H1 (cell line): ENCODE measurements around the gene DISC1. TPM values are rescaled to one million over a fixed set of nuclear protein-coding genes. Genes with fewer than 3 reads are reported as not detected.

Experiments
- CTCF ChIA-PET: fragments of 300-600 bp; sonication (Branson Sonifier 250); formaldehyde crosslinking; loops from one replicate; lab custom pipeline; 2021; ENCODE audit not compliant: partially characterized antibody; lab: Charles Lee
- POLR2A ChIA-PET: fragments of 300-600 bp; sonication (Branson Sonifier 250); formaldehyde crosslinking; loops from one replicate; lab custom pipeline; 2021; ENCODE audit warnings: inconsistent platforms; ENCODE audit not compliant: partially characterized antibody; lab: Charles Lee
- DNase-seq, 2 experiments: peaks; one replicate each; pipeline versions ENCODE4 v3.0.0 to v3.0.0-alpha.2; 2010 to 2022; ENCODE audit warnings: low spot score in 2 of 2, low read depth in 1 of 2, mixed read lengths in 1 of 2
- FAIRE-seq: peaks from 2 replicates; lab custom pipeline; 2011; peaks lifted over from hg19 to GRCh38; lab: Jason Lieb, UNC
- H2AFZ ChIP-seq: 2 replicates; pipeline ENCODE4 v1.8.1; 2012; ENCODE audit warnings: low read length, inconsistent platforms
- H2AK5ac ChIP-seq: 2 replicates; pipeline ENCODE4 v1.6.1; 2013; ENCODE audit warnings: low read depth, low read length
- H2BK120ac ChIP-seq: replicated peaks from 2 replicates; pipeline ENCODE3; 2013; ENCODE audit warnings: low read depth, low read length, inconsistent platforms
- H2BK12ac ChIP-seq: 2 replicates; pipeline ENCODE4 v1.6.1; 2013; ENCODE audit warnings: low read depth, low read length
- H2BK15ac ChIP-seq: 2 replicates; pipeline ENCODE4 v1.6.1; 2013; ENCODE audit warnings: low read length
- H2BK20ac ChIP-seq: 2 replicates; pipeline ENCODE4 v1.6.1; 2013; ENCODE audit warnings: low read length
- H2BK5ac ChIP-seq: 2 replicates; pipeline ENCODE4 v1.6.1; 2013; ENCODE audit warnings: low read depth, low read length
- H3K14ac ChIP-seq: 2 replicates; pipeline ENCODE4 v1.6.1; 2013; ENCODE audit warnings: inconsistent platforms; ENCODE audit not compliant: insufficient read length
- H3K18ac ChIP-seq: 2 replicates; pipeline ENCODE4 v1.6.1; 2013; ENCODE audit warnings: low read length; ENCODE audit errors: extremely low read depth
- H3K23ac ChIP-seq: 2 replicates; pipeline ENCODE4 v1.6.1; 2013; ENCODE audit warnings: inconsistent platforms; ENCODE audit not compliant: insufficient read length
- H3K23me2 ChIP-seq: 2 replicates; pipeline ENCODE4 v1.6.1; 2013; ENCODE audit warnings: low read depth, low read length
- H3K27ac ChIP-seq: 2 replicates; pipeline ENCODE4 v1.6.1; 2011; ENCODE audit warnings: low read depth, low read length, inconsistent platforms
- H3K27me3 ChIP-seq, 4 experiments: replicated peaks in 1 of 4; 1 replicate in 1 of 4; 2 replicates in 3 of 4; pipeline versions ENCODE4 v1.6.1 to v1.8.1; 2011 to 2013; ENCODE audit warnings: low read length in 3 of 4, mild to moderate bottlenecking in 3 of 4, inconsistent platforms in 2 of 4, mixed read lengths in 2 of 4, moderate library complexity in 1 of 4; ENCODE audit not compliant: control insufficient read depth in 3 of 4, insufficient read depth in 3 of 4; ENCODE audit errors: extremely low read depth in 1 of 4
- H3K36me3 ChIP-seq, 4 experiments: 2 replicates each; pipeline versions ENCODE4 v1.6.1 to v1.8.1; 2011 to 2013; ENCODE audit warnings: mild to moderate bottlenecking in 4 of 4, low read length in 3 of 4, moderate library complexity in 2 of 4, control low read depth in 1 of 4, inconsistent platforms in 1 of 4; ENCODE audit not compliant: insufficient read depth in 4 of 4, control insufficient read depth in 2 of 4
- H3K4ac ChIP-seq: replicated peaks from 2 replicates; pipeline ENCODE3; 2013; ENCODE audit warnings: low read length, low read depth, mixed read lengths, inconsistent platforms; ENCODE audit not compliant: insufficient read length
- H3K4me1 ChIP-seq, 4 experiments: replicated peaks in 1 of 4; 1 replicate in 1 of 4; 2 replicates in 3 of 4; pipeline versions ENCODE4 v1.6.1 to v1.8.1; 2011 to 2013; ENCODE audit warnings: low read length in 3 of 4, inconsistent platforms in 2 of 4, mixed read lengths in 1 of 4; ENCODE audit not compliant: insufficient read depth in 4 of 4, control insufficient read depth in 3 of 4
- H3K4me2 ChIP-seq, 2 experiments: 2 replicates each; pipeline versions ENCODE4 v1.6.1 to v1.8.1; 2011 to 2013; ENCODE audit warnings: low read depth in 2 of 2, low read length in 2 of 2, control low read depth in 1 of 2, inconsistent platforms in 1 of 2, mild to moderate bottlenecking in 1 of 2; ENCODE audit not compliant: insufficient read depth in 1 of 2
- H3K4me3 ChIP-seq, 4 experiments: fragments of 200-600, 300-600 bp in 1 of 4; sonication (generic), shearing (Covaris generic), sonication (Bioruptor Twin) in 1 of 4; 2 replicates each; pipeline versions ENCODE4 v1.5.1 to v1.8.1; 2011 to 2016; ENCODE audit warnings: low read length in 4 of 4, low read depth in 3 of 4, control low read depth in 2 of 4, inconsistent platforms in 2 of 4, mild to moderate bottlenecking in 2 of 4, mixed read lengths in 1 of 4, moderate library complexity in 1 of 4; ENCODE audit not compliant: insufficient read depth in 2 of 4; ENCODE audit errors: extremely low read depth in 1 of 4
- H3K56ac ChIP-seq: replicated peaks from 2 replicates; pipeline ENCODE3; 2013; ENCODE audit warnings: low read depth, mild to moderate bottlenecking, mixed read lengths, low read length, inconsistent platforms; ENCODE audit not compliant: insufficient read length
- H3K79me1 ChIP-seq: 2 replicates; pipeline ENCODE4 v1.6.1; 2013; ENCODE audit warnings: low read depth, low read length, control low read depth
- H3K79me2 ChIP-seq, 2 experiments: 2 replicates each; pipeline versions ENCODE4 v1.6.1 to v1.8.1; 2012 to 2013; ENCODE audit warnings: low read length in 2 of 2, mild to moderate bottlenecking in 2 of 2, inconsistent platforms in 1 of 2; ENCODE audit not compliant: insufficient read depth in 2 of 2, control insufficient read depth in 1 of 2
- H3K9ac ChIP-seq, 4 experiments: replicated peaks in 1 of 4; 1 replicate in 1 of 4; 2 replicates in 3 of 4; pipeline versions ENCODE4 v1.6.1 to v1.8.1; 2011 to 2013; ENCODE audit warnings: low read depth in 3 of 4, low read length in 3 of 4, control low read depth in 2 of 4, mild to moderate bottlenecking in 2 of 4, moderate library complexity in 2 of 4, inconsistent platforms in 1 of 4; ENCODE audit errors: extremely low read depth in 1 of 4
- H3K9me3 ChIP-seq, 2 experiments: 2 replicates each; pipeline versions ENCODE4 v1.6.1 to v1.8.1; 2012 to 2013; ENCODE audit warnings: mild to moderate bottlenecking in 2 of 2, moderate library complexity in 2 of 2, control low read depth in 1 of 2, inconsistent platforms in 1 of 2, low read depth in 1 of 2, low read length in 1 of 2, mixed read lengths in 1 of 2; ENCODE audit not compliant: insufficient read depth in 2 of 2
- H4K20me1 ChIP-seq, 2 experiments: replicated peaks in 1 of 2; 2 replicates each; pipeline versions ENCODE3 to v1.8.1; 2011 to 2013; ENCODE audit warnings: inconsistent platforms in 2 of 2, low read length in 2 of 2, mild to moderate bottlenecking in 1 of 2; ENCODE audit not compliant: insufficient read depth in 2 of 2, control insufficient read depth in 1 of 2
- H4K5ac ChIP-seq: 2 replicates; pipeline ENCODE4 v1.6.1; 2013; ENCODE audit warnings: low read length, low read depth, mixed read lengths, inconsistent platforms; ENCODE audit not compliant: insufficient read length
- H4K8ac ChIP-seq: 2 replicates; pipeline ENCODE4 v1.8.0; 2013; ENCODE audit warnings: mild to moderate bottlenecking, moderate library complexity, low read length, inconsistent platforms; ENCODE audit not compliant: insufficient read depth; ENCODE audit errors: extremely low read depth
- H4K91ac ChIP-seq: replicated peaks from 2 replicates; pipeline ENCODE3; 2013; ENCODE audit warnings: low read length, mixed read lengths, inconsistent platforms; ENCODE audit not compliant: insufficient read length
- GTF2F1 ChIP-seq: IDR thresholded peaks from 2 replicates; pipeline ENCODE4 v1.6.1; 2012; ENCODE audit warnings: low read depth, low read length, improper control_type of control experiment, borderline replicate concordance
- POU5F1 ChIP-seq: IDR thresholded peaks from 2 replicates; pipeline ENCODE4 v1.6.1; 2011; ENCODE audit warnings: low read depth, mild to moderate bottlenecking, low read length, moderate library complexity
- SAP30 ChIP-seq: fragments of 300-600 bp; sonication (generic); IDR thresholded peaks from 2 replicates; pipeline ENCODE4 v1.7.1; 2012; ENCODE audit warnings: low read length, moderate library complexity, mild to moderate bottlenecking, inconsistent platforms; ENCODE audit not compliant: insufficient read depth, insufficient replicate concordance
- SP1 ChIP-seq: IDR thresholded peaks from 2 replicates; pipeline ENCODE4 v1.6.1; 2011; ENCODE audit warnings: low read depth, low read length
- YY1 ChIP-seq: IDR thresholded peaks from 2 replicates; pipeline ENCODE4 v1.6.1; 2011; ENCODE audit warnings: low read depth, mild to moderate bottlenecking, low read length
- WGBS, 2 experiments: shearing (Covaris generic) in 1 of 2; methylation state at CpG; one replicate each; pipeline versions ENCODE4 v1.1.6 to v1.1.7; 2013 to 2015; ENCODE audit warnings: low lambda C conversion rate in 2 of 2, mixed read lengths in 2 of 2, inconsistent platforms in 1 of 2, low coverage in 1 of 2, missing lambda C conversion rate in 1 of 2; ENCODE audit not compliant: insufficient replicate concordance in 2 of 2, insufficient coverage in 1 of 2, insufficient read length in 1 of 2; ENCODE audit errors: extremely low coverage in 1 of 2, missing lambda C conversion rate in 1 of 2; 5-methylcytosine and 5-hydroxymethylcytosine counted together
- polyA plus RNA-seq, 7 experiments: library from polyadenylated mRNA; depleted of rRNA in 3 of 7; stranded (reverse) in 5 of 7; unstranded in 2 of 7; fragments of >200 nt in 5 of 7; fragments of 200-250 nt in 2 of 7; gene quantifications; 1 replicate in 5 of 7; 2 replicates in 1 of 7; 4 replicates in 1 of 7; pipeline versions ENCODE4 v1.2.1 to v1.2.3, GENCODE V29; 2011 to 2013; ENCODE audit warnings: missing spikeins in 2 of 7, mixed read lengths in 2 of 7
- total RNA-seq: library from RNA; stranded (reverse); fragmentation: NEBNext Ultra II Directional; extraction: Animal tissue kit (Norgen Biotek cat#: 25700); gene quantifications from 2 replicates; pipeline ENCODE4 v1.2.1, GENCODE V29; 2021
- TF ChIP-seq, protein P1 (sequence below): IDR thresholded peaks from 2 replicates; pipeline ENCODE4 v1.6.1; 2011; ENCODE audit warnings: low read length, improper control_type of control experiment
- TF ChIP-seq, protein P2 (sequence below), 3 experiments: IDR thresholded peaks; 1 replicate in 2 of 3; 2 replicates in 1 of 3; pipeline versions ENCODE4 v1.5.1 to v1.6.1; 2011; ENCODE audit warnings: low read length in 3 of 3, mild to moderate bottlenecking in 3 of 3, inconsistent platforms in 2 of 3, low read depth in 1 of 3, moderate library complexity in 1 of 3; ENCODE audit not compliant: insufficient read depth in 1 of 3; ENCODE audit errors: control extremely low read depth in 1 of 3

DISC1 gene
- total and polyA plus RNA-seq, 2 of the 8 experiments (the other 6 are each of a cell fraction or from before 2014, with no cell fraction given) = 1.1 to 3.5 TPM

DNA sequence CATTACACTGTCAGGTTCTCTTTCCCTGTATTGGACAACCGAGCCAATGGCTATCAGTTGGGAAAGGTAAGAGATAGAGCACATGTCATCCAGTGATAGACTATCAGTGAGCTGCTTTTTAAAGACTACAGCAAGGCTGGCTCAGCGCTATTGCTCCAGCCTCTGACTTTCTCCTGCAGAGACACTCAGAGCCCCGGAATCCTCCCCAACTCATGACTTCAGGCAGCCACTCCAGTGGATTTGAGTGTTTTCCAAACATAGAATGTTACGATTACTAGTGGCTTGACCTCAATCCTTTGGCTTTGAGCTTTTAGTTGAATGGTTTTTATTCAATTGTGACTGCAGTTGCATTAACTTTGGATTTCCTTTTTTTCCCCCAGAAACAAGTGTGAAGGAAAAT lies 331.9 kb downstream of the DISC1 start:
- H4K5ac ChIP-seq = no peak overlapping the region
- no peak overlapping the region for H2BK12ac ChIP-seq
- H3K18ac ChIP-seq = no peak overlapping the region
- H3K4ac ChIP-seq = no peak overlapping the region
- no peak overlapping the region for H3K9ac ChIP-seq
- no peak overlapping the region for H3K23ac ChIP-seq
- ChIA-PET CTCF (no interaction called here), POLR2A (no interaction called here)
- H3K4me1 ChIP-seq = no peaks in the 10 kb centered on the region
- no peak overlapping the region for H2BK120ac ChIP-seq
- no peak overlapping the region for H2BK20ac ChIP-seq
- H3K4me2 ChIP-seq = no peak overlapping the region
- H4K8ac ChIP-seq = no peak overlapping the region
- no peaks in the 10 kb centered on the region for H3K23me2 ChIP-seq
- no peaks in the 10 kb centered on the region; a peak in 1 of 4 replicates for H3K9me3 ChIP-seq
- no peak overlapping the region for H3K14ac ChIP-seq
- no peak for FAIRE-seq
- H2BK5ac ChIP-seq = no peak overlapping the region
- no peaks in the 10 kb centered on the region for H4K20me1 ChIP-seq
- H3K27me3 ChIP-seq = no peaks in the 10 kb centered on the region
- no peak overlapping the region for H3K4me3 ChIP-seq
- TF ChIP-seq, protein P1, sequence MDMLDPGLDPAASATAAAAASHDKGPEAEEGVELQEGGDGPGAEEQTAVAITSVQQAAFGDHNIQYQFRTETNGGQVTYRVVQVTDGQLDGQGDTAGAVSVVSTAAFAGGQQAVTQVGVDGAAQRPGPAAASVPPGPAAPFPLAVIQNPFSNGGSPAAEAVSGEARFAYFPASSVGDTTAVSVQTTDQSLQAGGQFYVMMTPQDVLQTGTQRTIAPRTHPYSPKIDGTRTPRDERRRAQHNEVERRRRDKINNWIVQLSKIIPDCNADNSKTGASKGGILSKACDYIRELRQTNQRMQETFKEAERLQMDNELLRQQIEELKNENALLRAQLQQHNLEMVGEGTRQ = no peak
- no peak for TF ChIP-seq SAP30
- no peak for TF ChIP-seq POU5F1
- TF ChIP-seq, protein P2, sequence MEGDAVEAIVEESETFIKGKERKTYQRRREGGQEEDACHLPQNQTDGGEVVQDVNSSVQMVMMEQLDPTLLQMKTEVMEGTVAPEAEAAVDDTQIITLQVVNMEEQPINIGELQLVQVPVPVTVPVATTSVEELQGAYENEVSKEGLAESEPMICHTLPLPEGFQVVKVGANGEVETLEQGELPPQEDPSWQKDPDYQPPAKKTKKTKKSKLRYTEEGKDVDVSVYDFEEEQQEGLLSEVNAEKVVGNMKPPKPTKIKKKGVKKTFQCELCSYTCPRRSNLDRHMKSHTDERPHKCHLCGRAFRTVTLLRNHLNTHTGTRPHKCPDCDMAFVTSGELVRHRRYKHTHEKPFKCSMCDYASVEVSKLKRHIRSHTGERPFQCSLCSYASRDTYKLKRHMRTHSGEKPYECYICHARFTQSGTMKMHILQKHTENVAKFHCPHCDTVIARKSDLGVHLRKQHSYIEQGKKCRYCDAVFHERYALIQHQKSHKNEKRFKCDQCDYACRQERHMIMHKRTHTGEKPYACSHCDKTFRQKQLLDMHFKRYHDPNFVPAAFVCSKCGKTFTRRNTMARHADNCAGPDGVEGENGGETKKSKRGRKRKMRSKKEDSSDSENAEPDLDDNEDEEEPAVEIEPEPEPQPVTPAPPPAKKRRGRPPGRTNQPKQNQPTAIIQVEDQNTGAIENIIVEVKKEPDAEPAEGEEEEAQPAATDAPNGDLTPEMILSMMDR (IDR thresholded peaks at IDR 0.05; ENCODE audit: control extremely low read depth in 1 of 3, insufficient read depth in 1 of 3, low read depth in 1 of 3, low read length in 3 of 3) = no peak
- TF ChIP-seq GTF2F1 = no peak
- TF ChIP-seq YY1 = no peak
- no peak for TF ChIP-seq SP1
- TF ChIP-seq, all 59 proteins: peak for 0
- H2AK5ac ChIP-seq = no peak overlapping the region
- 85% methylated on average over 4 of the region's 4 CpGs; no CpG with 5 or more reads in 1 of the 2 experiments for WGBS, 2 experiments
- no peak overlapping the region for H3K27ac ChIP-seq
- no peak for DNase-seq
- H3K79me2 ChIP-seq = no peaks in the 10 kb centered on the region
- H3K36me3 ChIP-seq = 0 out of 8 replicates have a peak, but pooled peaks cover 0 to 2% (median 0%) of the 10 kb centered on the region in 4 experiments
- H4K91ac ChIP-seq = no peak overlapping the region
- H3K79me1 ChIP-seq = no peaks in the 10 kb centered on the region
- H2AFZ ChIP-seq = no peak overlapping the region
- H2BK15ac ChIP-seq = no peak overlapping the region
- H3K56ac ChIP-seq = no peak overlapping the region
